Measurements from ENCODE around the gene RPL39L.

Gene RPL39L

GRCh38 chr3:187085021-187085666 lies 54.2 kb downstream of the RPL39L start:
- no peak for DNase-seq (ENCODE audit: low read depth)
- TF ChIP-seq, protein P1, sequence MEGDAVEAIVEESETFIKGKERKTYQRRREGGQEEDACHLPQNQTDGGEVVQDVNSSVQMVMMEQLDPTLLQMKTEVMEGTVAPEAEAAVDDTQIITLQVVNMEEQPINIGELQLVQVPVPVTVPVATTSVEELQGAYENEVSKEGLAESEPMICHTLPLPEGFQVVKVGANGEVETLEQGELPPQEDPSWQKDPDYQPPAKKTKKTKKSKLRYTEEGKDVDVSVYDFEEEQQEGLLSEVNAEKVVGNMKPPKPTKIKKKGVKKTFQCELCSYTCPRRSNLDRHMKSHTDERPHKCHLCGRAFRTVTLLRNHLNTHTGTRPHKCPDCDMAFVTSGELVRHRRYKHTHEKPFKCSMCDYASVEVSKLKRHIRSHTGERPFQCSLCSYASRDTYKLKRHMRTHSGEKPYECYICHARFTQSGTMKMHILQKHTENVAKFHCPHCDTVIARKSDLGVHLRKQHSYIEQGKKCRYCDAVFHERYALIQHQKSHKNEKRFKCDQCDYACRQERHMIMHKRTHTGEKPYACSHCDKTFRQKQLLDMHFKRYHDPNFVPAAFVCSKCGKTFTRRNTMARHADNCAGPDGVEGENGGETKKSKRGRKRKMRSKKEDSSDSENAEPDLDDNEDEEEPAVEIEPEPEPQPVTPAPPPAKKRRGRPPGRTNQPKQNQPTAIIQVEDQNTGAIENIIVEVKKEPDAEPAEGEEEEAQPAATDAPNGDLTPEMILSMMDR (IDR thresholded peaks at IDR 0.05; ENCODE audit: low read length, missing control alignments) = no peak
- no peak overlapping the region for H3K4me3 ChIP-seq (replicated peaks; ENCODE audit: low read depth, low read length)

DNA sequence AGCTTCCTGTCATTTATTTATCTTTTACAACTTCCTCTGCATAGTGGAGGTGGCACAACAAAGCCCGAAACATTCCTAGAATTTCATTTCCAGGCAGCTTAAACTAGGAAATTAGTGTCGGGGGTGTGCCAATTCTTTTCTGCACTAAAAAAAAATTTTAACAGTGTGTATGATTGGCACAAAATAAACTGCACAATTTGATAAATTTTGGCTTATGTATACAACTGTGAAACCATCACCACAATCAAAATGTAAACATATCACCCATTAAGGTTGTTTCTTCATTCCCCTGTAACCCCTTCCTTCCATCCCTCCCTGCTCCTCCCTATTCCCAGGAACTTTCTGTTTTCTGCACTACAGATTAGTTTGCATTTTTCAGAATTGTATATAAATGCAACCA lies 54.7 kb downstream of the RPL39L start:
- no peak for DNase-seq (ENCODE audit: low read depth)
- TF ChIP-seq, protein P1 (IDR thresholded peaks at IDR 0.05; ENCODE audit: low read length, missing control alignments) = no peak
- H3K4me3 ChIP-seq (replicated peaks; ENCODE audit: low read depth, low read length) = no peak overlapping the region

- TF ChIP-seq, protein P1 (IDR thresholded peaks at IDR 0.05; ENCODE audit: low read length, missing control alignments) = no peak
- DNase-seq (ENCODE audit: low read depth) = no peak
Measured at GRCh38 chr3:187084126-187084525, 55.2 kb downstream of the RPL39L start.

DNA sequence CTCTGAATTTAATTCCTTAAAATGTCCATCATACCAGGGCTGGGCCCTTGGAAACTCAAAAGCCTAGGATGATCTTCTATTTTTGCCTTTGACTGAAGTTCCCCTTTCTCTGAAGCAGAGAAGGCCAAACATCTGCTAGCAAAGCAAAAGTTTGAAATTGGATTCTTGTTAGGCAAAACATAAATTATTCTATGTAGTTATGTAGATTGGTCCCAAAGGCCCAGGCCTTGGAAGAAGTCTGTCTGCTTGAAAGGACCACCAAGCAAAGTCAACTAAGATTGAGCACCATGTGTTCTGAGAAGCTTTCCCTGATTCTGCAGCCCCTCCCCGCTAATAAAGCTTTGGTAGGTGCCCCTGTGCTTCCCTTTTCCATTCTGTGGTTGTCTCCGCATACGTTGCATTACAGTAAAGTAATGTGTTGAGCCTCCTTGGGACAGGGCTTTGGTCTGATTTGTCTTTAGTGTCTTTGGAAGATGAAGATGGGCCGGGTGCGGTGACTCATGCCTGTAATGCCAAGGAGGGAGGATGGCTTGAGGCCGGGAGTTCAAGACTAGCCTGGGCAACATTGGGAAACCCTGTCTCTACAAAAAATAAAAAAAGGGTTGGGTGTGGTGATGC lies 56.4 kb downstream of the RPL39L start:
- H3K4me3 ChIP-seq (replicated peaks; ENCODE audit: low read depth, low read length) = no peak overlapping the region
- TF ChIP-seq, protein P1 (IDR thresholded peaks at IDR 0.05; ENCODE audit: low read length, missing control alignments) = no peak
- no peak for DNase-seq (ENCODE audit: low read depth)

More at GRCh38 chr3:187084126-187084525, 55.2 kb downstream of the RPL39L start:
- H3K4me3 ChIP-seq (replicated peaks; ENCODE audit: low read depth, low read length) = no peak overlapping the region

DNA sequence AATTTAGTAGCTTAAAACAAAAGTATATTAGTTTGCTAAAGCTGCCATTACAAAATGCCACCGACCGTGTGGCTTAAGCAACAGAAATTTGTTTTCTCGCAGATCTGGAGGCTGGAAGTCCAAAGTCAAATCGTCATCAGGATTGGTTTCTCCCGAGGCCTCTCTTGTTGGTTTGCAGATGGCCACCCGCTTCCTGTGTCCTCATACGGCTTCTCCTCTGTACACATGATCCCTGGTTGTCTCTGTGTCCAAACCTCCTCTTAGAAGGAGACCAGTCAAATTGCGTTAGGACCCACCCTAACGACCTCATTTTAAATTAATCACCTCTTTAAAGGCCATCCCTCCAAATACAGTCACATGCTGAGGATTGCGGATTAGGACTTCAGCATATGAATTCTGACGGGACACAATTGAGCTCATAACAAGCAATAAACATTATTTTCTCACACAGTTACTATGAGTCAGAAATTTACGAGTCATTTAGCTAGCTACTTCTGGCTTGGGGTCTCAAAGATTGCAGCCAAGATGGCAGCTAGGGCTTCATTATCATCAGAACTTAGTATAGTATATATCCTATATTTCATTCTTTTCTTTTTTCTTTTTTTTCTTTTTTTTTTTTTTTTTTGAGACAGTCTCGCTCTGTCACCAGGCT lies 58.4 kb downstream of the RPL39L start:
- H3K4me3 ChIP-seq (replicated peaks; ENCODE audit: low read depth, low read length) = no peak overlapping the region
- TF ChIP-seq, protein P1 (IDR thresholded peaks at IDR 0.05; ENCODE audit: low read length, missing control alignments) = no peak
- no peak for DNase-seq (ENCODE audit: low read depth)

GRCh38 chr3:187079090-187080022 lies 59.9 kb downstream of the RPL39L start:
- TF ChIP-seq, protein P1 (IDR thresholded peaks at IDR 0.05; ENCODE audit: low read length, missing control alignments) = no peak
- H3K4me3 ChIP-seq (replicated peaks; ENCODE audit: low read depth, low read length) = no peak overlapping the region
- no peak for DNase-seq (ENCODE audit: low read depth)

All from fibroblast of pulmonary artery (primary cell).